Measurements from ENCODE around the gene CTSD. TPM values are rescaled to one million over a fixed set of nuclear protein-coding genes. Genes with fewer than 3 reads are reported as not detected.

The CTSD gene
- polyA plus RNA-seq, 3 donors: 192 to 255 (median 211) TPM

DNA sequence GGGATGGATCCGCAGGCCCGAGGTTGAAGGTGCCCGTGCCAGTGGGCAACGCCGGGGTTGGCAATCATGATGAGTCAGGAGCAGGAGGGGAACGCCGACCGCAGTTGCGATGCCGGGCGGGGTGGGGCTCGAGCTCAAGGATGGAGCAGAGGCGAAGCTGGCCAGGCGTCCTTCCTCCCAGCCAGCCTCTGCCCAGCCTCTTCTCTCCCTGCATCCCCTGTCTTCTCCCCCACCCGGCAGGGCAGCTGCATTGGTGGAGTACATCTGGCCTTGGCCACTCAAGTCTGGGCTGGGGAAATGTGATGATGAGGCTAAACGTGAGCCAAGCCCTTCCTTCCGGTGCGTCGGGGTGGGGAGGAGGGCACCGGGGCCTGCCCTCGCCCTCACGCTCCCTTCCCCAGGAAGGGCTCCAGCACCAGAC, 17.2 kb downstream of the CTSD start:
- DNase-seq (ENCODE audit: low read depth in 3 of 3, low spot score in 2 of 3): no peak

DNA sequence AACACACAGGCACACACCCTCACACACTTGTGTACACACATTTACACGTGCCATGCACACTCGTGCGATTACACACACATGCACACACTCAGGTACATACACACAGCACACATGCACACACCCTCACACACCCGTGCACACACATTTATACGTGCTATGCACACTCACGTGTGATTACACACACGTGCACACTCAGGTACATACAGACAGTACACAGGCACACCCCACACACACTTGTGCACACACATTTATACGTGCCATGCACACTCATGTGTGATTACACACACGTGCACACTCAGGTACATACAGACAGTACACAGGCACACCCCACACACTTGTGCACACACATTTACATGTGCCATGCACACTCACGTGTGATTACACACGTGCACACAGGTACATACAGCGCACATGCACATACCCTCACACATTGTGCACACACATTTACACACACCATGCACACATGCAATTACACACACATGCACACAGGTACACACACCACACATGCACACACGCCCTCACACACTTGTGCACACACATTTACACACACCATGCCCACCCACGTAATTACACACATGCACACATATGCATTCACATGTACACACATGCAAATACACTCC, 17.9 kb downstream of the CTSD start:
- no peak for DNase-seq (ENCODE audit: low read depth in 3 of 3, low spot score in 2 of 3)

DNA sequence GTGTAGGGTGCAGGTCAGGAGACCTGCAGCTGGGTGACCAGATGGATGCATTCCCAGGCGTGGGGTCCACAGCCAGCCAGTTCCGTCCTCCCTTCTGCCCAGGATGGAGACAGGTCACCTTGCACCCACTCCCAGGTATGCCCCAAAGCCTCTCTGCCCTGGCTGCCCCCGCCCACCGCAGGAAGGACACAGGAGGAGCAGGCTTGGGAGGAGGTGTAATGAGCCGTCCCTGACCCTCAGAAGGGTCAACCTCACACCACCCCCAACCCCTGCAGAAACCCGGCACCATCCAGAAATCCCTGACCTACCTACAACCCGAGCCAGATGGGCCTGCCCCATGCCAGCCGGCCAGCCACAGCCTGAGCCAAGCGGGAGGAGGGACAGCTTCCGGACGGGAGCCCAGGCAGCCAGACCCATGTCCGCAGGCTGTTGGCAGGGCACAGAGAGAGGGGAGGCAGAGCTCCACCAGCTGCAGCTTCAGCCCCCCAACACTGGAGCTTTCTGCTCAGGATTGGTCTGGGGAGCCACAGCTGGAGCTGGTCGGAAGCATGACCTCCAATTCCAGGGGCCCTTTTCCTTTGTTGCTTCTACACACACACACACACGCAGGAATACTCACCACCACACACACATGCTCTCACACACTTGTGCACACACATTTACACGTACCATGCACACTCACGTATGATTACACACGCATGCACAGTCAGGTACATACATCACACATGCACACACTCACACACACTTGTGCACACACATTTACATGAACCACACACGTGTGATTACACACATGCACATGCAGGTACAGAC, 18.6 kb downstream of the CTSD start:
- no peak for DNase-seq (ENCODE audit: low read depth in 3 of 3, low spot score in 2 of 3)

DNA sequence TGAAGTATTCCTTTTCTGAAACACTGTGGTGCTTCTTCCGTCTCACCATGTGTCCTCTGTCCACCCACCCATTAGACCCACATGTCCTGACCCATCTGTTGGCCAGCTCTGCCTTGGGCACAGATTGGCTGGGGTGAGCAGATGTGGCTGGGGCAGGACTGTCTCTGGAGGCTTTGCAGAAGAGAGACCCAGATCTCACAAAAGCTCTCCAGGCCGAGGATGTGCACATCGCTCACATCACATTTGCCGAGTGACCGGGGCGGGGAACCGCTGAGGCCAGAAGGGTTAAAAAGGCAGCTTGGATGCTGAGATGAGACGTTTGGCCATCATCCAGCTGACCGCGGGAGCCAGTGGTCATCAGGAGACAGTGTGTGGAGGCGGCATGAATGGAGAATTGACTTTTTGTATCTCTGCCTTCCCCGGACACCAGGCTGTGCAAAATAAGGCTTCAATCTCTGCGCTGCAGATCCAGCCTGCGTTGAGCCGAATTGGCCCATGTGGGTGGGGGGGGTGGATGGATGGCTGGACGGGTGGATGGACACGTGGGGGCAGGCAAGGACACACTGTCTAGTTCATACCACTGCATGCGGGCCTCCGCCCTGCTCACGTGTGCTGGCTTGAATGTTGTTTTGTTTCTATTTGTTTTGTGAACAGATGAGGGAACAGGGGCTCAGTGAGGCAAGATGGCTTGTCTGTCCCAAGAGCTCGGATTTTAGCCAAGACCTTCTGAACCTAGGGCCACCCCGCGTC, 19.4 kb downstream of the CTSD start:
- no peak for DNase-seq (ENCODE audit: low read depth in 3 of 3, low spot score in 2 of 3)

DNA sequence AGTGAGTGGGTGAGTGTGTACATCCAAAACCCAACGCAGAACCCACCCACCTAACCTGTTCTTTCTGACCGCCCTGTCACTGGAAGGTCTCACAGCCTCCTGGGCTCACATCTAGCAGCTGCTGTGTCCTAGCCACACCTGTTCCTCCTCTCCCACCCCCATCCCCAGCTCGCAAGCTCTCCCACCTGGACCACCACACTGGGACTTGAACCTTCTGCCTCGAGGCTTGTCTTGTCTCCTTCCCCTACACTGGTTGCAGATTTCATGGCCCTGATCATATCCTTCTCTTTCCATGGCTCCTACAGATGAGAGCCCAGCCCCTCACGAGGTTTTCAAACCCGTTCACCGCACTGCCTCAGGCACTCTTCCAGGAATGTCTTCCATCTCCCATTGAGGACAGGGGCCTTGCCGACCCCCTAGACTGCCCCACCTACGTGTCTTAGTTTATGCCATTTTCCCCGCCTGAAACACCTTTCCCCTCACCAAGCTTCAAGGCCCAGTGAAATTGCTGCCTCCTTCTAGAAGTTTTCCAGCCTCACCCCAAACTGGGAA, 20.1 kb downstream of the CTSD start:
- DNase-seq (ENCODE audit: low read depth in 3 of 3, low spot score in 2 of 3): no peak

DNA sequence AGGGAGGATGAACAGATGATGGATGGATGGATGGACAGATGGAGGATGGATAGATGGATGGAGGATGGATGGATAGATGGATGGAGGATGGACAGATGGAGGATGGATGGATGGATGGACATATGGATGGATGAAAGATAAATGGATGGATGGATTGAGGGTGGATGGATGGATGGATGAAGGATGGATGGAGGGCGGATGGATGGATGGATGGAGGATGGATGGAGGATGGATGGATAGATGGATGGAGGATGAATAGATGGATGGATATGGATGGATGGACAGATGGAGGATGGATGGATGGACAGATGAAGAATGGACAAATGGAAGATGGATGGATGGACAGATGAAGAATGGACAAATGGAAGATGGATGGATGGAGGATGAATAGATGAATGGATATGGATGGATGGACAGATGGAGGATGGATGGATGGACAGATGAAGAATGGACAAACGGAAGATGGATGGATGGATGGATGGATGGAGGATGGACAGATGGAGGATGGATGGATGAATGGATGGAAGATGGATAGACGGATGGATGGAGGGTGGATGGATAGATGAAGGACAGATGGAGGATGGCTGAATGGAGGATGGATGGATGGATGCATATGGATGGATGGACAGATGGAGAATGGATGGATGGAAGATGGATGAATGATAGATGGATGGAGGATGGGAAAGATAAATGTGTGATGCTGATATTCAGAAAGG, 20.7 kb downstream of the CTSD start:
- no peak for DNase-seq (ENCODE audit: low read depth in 3 of 3, low spot score in 2 of 3)

DNA sequence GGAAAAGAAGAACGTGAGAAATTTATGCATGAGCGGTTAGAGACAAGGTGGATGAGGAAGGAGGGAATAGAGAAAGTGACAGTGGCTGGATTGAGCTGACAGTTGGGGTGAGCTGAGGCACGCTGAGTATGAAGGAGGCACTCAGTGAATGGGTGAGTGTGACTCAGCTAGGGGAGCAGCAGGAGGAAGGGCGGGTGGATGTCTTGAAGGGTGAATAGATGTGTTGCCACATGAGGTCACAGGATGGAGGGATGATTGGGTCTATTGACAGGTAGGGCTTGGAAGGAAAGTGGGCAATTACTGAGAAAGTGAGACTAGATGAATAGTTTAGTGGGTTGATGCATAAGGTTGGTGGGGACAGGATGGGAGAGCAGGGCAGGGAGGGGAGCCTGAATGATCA, 21.4 kb downstream of the CTSD start:
- no peak for DNase-seq (ENCODE audit: low read depth in 3 of 3, low spot score in 2 of 3)

DNA sequence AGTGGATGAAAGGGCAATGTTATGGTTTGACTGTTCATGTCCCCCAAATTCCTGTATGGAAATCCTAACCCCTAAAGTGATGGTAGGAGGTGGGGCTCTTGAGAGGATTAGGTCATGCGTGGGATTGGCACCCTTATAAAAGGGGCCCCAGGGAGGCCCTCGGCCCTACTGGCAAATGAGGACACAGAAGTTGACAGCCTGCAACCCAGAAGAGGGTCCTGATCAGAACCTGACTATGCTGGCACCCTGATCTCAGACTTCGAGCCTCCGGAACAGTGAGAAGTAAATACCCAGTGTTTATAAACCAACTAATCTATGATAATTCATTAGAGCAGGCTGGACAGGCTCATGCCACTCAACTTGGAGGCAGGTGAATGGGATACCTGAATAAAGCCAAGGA, 22.0 kb downstream of the CTSD start:
- DNase-seq (ENCODE audit: low read depth in 3 of 3, low spot score in 2 of 3): no peak

DNA sequence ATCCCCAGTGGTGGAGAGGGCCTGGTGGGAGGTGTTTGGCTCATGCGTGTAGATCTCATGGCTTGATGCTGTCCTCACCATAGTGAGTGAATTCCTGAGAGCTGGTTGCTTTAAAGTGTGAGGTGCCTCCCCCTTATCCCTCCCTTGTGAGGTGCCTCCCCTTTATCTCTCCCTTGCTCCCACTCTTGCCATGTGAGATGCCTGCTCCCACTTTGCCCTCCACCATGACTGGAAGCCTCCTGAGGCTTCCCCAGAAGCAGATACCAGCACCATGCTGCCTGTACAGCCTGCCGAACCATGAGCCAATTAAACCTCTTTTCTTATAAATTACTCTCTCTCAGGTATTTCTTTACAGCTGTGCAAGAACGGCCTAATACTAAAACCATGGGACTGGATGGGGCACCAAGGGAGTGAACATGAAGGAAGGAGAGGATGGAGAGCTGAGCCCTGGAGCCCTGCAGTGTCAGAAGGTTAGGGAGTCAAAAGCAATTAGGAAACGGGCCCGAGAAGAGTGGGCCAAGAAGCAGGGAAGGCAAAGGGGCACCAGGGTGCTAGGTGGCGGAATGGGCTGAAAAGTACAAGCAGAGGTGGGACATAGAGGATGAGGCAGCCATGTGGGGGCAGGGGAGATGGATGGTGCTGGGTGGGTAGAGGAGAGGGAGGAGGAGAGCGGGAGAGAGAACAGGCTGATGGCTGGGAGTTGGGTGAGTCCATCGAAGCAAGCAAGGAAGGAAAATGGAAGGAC, 22.8 kb downstream of the CTSD start:
- DNase-seq (ENCODE audit: low read depth in 3 of 3, low spot score in 2 of 3): no peak

DNA sequence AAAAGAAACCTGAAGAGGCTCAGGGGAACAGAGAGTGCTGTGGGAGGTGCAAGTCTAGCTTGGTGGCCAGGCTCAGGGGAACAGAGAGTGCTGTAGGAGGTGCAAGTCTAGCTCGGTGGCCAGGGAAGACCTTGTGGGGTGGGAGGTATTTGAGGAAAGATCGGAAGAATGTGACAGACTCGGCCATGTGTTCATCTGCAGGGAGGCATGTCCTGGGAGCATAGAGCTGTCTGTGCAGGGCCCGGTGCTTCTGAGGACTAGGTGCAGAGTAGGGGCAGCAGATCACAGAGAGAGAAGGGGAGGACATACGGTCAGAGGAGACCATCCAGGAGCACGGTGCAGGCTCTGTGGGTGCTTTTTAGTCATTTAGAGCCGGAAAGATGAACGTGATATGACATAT, 24.2 kb downstream of the CTSD start:
- no peak for DNase-seq (ENCODE audit: low read depth in 3 of 3, low spot score in 2 of 3)

DNA sequence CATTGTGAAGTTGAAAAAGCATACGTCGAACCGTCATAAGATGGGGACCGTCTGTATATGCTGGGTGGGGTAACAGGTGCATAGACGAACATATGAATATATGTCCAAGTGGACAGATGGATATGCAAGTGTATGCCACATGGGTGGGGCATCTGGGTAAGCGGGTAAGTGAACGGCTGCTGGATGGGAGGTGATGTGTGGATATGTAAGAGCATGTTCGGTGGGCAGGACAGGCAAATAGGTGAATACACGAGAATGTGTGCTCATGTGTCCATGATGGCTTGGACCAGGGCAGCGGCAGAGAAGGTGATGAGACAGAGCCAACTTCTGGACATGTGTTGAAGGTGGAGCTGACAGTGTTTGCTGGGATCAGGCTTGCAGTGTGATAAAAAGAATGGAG, 25.3 kb downstream of the CTSD start:
- no peak for DNase-seq (ENCODE audit: low read depth in 3 of 3, low spot score in 2 of 3)

DNA sequence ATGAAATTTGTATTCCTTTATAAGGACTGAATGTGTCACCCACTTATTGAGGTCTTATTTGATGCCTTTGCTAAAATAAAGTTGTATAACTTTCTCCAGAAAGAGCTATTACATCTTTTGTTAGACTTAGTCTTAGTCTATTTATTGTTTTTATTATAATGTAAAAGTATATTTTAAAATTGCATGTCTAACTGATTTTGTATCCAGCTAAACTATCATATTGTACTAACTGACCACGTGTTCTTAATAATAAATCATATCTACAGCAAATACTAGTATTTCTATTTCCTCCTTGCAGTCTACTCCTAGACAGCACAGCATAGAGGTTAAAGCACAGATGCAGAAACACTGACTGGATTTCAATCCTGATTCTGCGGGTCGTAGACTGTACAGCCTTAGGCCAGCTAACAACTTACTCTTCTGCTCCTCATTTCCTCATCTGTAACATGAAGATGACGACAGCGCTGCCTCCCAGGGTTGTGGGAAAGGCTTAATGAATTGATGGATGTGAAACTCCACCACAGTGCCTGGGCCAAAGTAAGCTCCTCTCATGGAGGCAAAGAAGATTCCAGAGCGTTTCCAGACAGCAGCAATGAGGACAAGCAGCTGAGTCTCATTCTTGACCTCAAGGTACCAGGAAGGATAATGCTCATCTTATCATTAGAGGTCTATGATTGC, 26.5 kb downstream of the CTSD start:
- DNase-seq (ENCODE audit: low read depth in 3 of 3, low spot score in 2 of 3): no peak

DNA sequence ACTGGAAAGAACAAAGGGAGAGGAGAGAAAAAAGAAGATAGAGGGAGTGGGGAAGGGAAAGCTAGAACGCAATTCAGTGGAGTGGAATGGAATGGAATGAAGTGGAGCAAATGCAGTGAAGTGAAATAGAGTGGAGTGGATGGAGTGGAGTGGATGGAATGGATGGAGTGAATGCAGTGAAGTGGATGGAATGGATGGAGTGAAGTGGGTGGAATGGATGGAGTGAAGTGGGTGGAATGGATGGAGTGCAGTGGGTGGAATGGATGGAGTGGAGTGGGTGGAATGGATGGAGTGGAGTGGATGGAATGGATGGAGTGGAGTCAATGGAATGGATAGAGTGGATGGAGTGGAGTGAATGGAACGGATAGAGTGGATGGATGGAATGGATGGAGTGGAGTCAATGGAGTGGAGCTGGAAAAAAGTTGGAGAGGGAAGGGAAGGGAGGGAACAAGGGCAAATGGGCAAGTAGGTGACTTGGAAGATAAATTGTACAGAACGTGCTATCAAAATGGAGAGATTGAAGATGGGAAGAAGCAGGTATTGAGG, 27.2 kb downstream of the CTSD start:
- DNase-seq (ENCODE audit: low read depth in 3 of 3, low spot score in 2 of 3): no peak

DNA sequence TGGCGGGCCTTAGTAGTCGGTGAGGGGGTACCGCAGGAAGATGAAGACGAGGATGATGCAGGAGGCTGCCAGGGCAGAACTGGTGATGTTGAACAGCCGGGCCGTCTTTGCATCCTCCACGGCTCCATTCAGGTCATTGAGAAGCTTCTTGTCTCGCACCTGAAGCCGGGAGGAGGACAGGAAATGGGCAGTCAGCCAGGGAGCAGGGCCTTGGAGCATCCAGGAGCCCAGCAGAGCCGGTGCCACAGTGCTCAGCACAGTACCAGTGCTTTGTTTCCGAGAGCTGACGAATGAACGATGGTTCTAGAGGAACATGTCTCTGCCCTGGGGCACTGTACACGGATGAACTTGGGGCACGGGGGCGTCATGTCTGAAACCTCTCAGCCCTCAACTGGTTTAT, 28.5 kb downstream of the CTSD start:
- DNase-seq (ENCODE audit: low read depth in 3 of 3, low spot score in 2 of 3): no peak

DNA sequence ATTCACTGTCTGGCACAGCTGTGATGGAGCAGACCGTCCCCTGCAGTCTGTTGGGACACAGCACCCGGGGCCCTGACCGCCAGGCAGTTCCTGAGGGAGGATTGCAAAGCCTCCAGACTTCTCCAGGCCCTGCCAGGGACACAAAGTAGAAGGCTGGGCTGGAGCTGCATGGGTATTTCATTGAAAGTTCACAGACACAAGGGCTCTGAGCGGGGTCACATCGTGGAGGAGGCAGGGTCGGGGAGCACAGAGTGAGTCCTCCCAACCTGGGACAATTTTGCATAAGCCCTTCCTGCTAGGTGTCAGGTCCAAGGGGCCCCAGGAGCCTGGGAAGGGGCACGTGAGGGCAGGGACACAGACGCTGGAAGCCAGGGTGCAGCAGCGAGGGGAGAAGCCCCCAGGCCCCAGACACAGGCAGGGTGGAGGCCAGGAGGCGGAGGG, 29.1 kb downstream of the CTSD start:
- DNase-seq (ENCODE audit: low read depth in 3 of 3, low spot score in 2 of 3): no peak

DNA sequence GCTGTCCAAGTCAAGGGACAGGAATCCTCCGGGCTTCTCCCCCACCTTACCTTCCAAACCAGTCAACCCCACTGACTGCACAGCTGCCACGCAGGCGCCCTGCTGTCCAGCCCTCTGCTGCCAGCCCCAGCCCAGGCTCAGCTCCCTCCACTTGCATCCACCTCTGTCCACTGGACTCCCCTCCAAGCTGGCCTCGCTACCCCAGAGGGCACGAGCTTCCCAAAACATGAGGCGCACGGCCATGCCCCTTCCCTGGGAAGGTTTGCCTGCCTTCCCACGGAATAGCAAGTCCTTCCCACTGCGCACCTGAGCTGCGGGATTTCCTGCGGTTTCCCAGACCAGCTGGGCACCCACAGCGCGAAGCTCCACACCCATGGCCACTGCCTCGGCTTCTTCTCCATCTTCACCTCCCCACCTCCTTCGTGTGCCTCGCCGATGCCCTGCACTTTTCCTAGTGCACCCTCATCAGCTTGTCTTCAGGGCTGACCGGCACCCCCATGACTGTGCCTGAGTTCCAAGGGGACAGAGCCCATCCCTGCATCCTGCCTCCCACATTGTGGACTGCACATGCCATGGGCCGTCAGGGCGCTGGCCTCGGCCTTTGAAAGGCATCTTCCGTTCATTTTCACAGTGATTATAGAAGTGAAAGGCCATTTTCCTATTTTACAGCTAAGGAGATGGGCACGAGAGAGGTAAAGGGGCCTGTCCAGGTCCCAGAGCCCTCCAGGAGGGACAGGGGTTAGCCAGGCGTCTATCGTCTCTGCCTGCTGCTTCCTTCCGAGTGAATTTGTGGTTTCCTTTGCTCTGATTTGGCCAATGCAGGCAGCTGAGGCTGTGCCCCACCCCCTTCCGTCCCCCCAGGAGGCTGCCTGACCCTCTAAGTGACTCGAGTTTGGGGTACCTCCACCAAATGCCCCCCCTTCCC, 29.7 kb downstream of the CTSD start:
- DNase-seq (ENCODE audit: low read depth in 3 of 3, low spot score in 2 of 3): no peak

DNA sequence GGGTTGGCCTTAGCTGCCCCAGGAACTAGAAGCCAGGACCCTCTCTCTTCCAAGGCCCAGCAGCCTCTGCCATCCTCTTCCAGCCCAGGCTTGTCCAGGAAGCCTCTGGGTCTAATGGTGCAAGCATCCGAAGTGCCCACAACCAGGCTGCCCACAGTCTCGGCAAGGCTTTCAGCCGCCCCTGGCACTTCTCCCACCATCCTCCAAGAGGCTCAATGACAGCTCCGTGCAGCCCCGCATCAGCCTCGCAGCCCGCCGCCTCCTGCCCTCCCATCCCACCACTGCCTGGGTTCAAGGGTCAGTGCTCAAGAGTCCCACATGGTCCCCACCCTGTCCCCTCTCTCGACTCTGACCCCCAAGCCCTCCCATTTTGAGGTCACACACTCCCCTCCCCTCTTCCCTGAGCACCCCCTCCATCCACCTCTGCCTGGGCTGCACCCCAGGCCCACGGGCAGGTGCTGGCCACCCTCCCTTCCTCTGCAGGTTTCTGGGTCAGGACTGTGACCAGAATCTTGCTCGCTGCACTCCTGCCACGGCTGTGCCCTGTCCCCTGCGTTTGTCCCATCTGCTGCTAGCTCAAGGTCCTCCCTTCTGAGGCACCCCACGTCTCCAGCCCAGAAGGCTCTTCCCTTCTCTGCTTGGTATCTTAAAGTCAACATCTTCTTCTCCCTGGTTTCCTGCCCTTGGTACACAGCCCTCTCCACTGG, 30.6 kb downstream of the CTSD start:
- no peak for DNase-seq (ENCODE audit: low read depth in 3 of 3, low spot score in 2 of 3)
